Measurements from ENCODE around the gene SPIB. TPM values are rescaled to one million over a fixed set of nuclear protein-coding genes. Genes with fewer than 3 reads are reported as not detected.
A peak's percentile ranks its signal among the peaks of the same experiment; 100 is the strongest.

SPIB gene
- total RNA-seq, 1 donor from 2014 or later, result 0.91 TPM

DNA sequence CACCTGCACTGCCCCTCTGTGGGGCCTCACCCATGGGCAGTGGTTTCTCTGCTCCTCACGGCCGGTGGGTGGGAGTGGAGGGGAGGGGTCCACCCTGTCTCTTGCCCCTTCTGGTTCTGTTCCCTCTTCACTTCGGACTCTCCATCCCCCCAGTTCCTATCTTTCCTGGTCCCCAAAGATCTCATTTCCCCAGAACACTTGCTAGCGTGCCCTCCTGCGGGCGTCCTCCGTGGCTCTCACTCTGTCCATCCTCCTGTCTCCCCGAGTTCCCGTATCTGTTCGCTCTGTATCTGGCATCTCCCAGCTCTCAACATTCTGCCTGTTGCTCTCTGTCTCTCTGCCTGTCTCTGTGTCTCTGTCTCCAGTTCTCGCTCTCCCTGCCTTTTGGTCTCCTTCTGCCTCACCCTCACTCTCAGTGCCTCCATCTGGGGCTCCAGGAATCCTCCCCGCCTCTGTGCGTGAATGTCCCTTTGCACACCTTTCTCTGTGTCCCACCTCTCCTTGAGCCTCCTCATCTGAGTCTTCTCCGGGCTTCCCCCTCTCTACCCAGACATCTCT, 363 bp downstream of the SPIB start:
- Mint-ChIP-seq H3K9me3 (no peaks in the 10 kb centered on the region), H3K36me3 (ENCODE audit: low read depth) (peaks cover 8% of the 10 kb centered on the region), H3K4me1 (peaks cover 16% of the 10 kb centered on the region), H3K27ac (peak overlapping the region; percentile 8), H3K27me3 (peaks cover 10% of the 10 kb centered on the region), H3K4me3 (no peak overlapping the region)
- intact Hi-C loops (cut with micrococcal nuclease), result loop anchor here (5.0 kb wide), 1 partner anchor 43 kb away; no protein-coding TSS in a partner anchor
- no peak for DNase-seq

DNA sequence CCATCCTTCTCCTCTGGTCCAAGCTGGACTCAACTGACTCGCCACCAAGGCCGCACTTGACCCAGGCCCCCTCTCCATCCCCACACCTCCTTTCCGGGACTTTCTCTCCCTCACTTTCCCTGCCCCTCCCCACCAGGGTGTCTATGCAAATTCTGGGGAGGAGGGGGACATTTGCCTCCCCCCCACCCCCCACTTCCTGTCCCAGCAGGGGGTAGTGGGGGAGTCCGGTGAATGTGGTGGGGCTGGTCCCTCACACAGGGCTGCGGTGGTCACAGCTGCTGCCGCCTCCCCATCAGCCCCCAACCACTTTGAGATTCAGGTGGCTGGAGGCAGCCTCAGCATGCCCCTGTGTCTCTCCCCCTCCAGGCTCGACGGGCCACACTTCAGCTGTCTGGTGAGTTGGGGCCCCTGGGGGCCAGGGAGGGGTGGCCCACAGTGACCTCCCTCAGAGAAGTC, 870 bp downstream of the SPIB start:
- peak overlapping the region; percentile 8 for H3K27ac Mint-ChIP-seq
- intact Hi-C loops (cut with micrococcal nuclease), result loop anchor here (5.0 kb wide), 1 partner anchor 43 kb away; no protein-coding TSS in a partner anchor

DNA sequence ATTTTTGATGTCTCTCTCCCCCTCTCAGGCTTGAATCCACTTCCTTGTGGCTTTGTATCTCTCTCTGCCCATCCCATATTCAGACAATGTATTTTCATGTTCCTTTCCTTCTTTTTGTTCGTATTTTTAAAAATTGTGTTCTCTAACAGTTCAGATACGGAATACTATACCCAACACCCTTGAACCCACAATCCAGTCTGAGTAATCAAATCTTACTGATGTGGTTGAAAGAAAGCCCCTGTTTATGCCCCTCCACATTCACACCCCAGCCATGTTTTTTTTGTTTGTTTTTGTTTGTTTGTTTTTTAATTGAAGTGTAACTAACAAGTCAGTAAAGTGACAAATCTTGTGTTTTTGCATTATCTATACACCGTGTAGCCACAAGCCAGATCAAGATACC, 1.4 kb downstream of the SPIB start:
- Mint-ChIP-seq H3K27me3 (peaks cover 10% of the 10 kb centered on the region), H3K4me1 (peaks cover 11% of the 10 kb centered on the region), H3K4me3 (no peak overlapping the region), H3K9me3 (no peaks in the 10 kb centered on the region), H3K27ac (no peak overlapping the region), H3K36me3 (ENCODE audit: low read depth) (peaks cover 4% of the 10 kb centered on the region)
- intact Hi-C loops (cut with micrococcal nuclease), result no loop called here
- DNase-seq, result no peak

More for the DNA sequence above, 870 bp downstream of the SPIB start:
- Mint-ChIP-seq H3K27me3 (peaks cover 10% of the 10 kb centered on the region), H3K36me3 (ENCODE audit: low read depth) (peaks cover 5% of the 10 kb centered on the region), H3K4me3 (no peak overlapping the region), H3K9me3 (no peaks in the 10 kb centered on the region), H3K4me1 (peaks cover 13% of the 10 kb centered on the region)
- DNase-seq, result no peak

DNA sequence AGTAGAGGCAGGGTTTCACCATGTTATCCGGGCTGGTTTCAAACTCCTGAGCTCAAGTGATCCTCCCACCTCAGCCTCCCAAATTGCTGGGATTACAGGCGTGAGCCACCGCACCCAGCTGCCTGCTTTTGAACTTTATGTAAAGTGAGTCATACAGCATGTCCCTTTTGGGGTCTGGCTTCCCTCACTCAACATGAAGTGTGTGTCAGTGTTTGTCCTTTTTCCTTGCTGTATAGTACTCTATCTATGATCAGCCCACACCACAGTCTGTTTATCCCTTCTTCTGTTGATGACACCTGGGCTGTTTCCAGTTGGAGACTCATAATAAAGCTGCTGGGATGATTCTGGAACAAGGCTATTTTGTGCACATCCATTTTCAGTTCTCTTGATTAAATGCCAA, 2.1 kb downstream of the SPIB start:
- no peak overlapping the region for H3K27ac Mint-ChIP-seq
- no peak overlapping the region for H3K4me3 Mint-ChIP-seq
- H3K27me3 Mint-ChIP-seq, result peaks cover 10% of the 10 kb centered on the region
- intact Hi-C loops (cut with micrococcal nuclease), result no loop called here
- H3K9me3 Mint-ChIP-seq, result no peaks in the 10 kb centered on the region
- no peak for DNase-seq
- peaks cover 4% of the 10 kb centered on the region for H3K36me3 Mint-ChIP-seq (ENCODE audit: low read depth)
- H3K4me1 Mint-ChIP-seq, result peaks cover 11% of the 10 kb centered on the region

DNA sequence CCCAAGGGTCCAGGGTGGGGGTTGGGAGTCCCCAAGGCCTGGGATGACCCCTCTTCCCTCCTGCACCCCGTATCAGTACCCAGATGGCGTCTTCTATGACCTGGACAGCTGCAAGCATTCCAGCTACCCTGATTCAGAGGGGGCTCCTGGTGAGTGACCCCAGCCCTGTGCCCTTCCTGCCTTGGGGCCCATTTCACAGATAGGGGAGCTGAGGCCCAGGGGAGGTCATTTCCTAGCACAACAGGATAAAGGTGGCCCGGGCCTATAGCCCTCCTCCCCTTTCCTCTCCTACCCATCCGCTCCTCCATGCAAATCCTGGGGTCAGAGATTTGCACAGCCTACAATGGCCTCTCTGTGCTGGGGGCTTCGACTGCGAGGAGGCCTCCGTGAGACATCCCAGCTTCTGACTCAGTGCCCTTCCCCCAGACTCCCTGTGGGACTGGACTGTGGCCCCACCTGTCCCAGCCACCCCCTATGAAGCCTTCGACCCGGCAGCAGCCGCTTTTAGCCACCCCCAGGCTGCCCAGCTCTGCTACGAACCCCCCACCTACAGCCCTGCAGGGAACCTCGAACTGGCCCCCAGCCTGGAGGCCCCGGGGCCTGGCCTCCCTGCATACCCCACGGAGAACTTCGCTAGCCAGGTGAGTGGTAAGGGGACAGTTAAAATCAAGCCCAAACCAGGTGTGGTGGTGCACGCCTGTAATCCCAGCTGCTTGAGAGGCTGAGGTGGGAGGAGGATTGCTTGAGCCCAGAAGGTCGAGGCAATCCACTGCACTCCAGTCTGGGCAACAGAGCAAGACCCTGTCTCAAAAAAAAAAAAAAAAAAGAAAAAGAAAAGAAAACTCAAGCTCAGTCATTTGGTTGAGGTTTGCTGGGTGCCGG, 3.9 kb downstream of the SPIB start:
- Mint-ChIP-seq H3K9me3 (no peaks in the 10 kb centered on the region), H3K36me3 (ENCODE audit: low read depth) (peaks cover 2% of the 10 kb centered on the region), H3K4me3 (no peak overlapping the region), H3K4me1 (peaks cover 11% of the 10 kb centered on the region), H3K27me3 (peaks cover 10% of the 10 kb centered on the region), H3K27ac (no peak overlapping the region)
- no peak for DNase-seq
- intact Hi-C loops (cut with micrococcal nuclease), result no loop called here

DNA sequence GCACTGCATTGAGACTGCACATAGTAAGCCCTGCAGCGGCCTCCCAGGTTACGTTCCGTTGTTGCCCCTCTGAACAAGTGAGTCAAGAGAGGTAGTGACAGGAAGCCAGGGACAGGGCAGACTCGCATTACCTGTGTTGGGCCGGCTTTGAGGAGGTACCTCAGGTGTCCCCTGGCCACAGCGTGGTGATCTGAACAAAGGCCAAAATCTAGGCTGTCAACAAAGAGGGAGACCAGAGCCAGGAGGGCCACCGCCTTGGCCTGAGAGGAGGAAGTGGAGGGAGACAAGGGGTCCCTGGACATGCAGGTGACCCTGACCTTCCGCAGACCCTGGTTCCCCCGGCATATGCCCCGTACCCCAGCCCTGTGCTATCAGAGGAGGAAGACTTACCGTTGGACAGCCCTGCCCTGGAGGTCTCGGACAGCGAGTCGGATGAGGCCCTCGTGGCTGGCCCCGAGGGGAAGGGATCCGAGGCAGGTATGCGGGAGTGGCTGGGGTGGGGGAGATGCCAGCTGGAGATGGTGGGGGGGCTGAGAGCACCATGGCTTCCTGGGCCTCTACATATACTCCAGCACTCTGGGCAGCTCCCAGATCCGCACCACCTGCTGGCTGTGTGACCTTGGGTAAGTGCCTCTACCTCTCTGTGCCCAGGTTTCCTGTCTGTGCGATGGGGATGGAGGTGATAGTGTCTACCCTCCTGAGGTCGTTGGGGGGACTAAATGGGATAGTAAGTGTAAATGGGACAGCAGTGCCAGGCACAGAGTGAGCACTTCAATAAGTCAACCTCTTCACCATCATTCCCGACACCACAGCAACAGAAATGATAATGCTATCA, 4.8 kb downstream of the SPIB start:
- H3K4me3 Mint-ChIP-seq, result no peak overlapping the region
- H3K9me3 Mint-ChIP-seq, result no peaks in the 10 kb centered on the region
- intact Hi-C loops (cut with micrococcal nuclease), result no loop called here
- H3K27ac Mint-ChIP-seq, result no peak overlapping the region
- H3K27me3 Mint-ChIP-seq, result peaks cover 10% of the 10 kb centered on the region
- no peak for DNase-seq
- H3K36me3 Mint-ChIP-seq (ENCODE audit: low read depth), result peaks cover under 1% of the 10 kb centered on the region
- peaks cover 11% of the 10 kb centered on the region for H3K4me1 Mint-ChIP-seq

DNA sequence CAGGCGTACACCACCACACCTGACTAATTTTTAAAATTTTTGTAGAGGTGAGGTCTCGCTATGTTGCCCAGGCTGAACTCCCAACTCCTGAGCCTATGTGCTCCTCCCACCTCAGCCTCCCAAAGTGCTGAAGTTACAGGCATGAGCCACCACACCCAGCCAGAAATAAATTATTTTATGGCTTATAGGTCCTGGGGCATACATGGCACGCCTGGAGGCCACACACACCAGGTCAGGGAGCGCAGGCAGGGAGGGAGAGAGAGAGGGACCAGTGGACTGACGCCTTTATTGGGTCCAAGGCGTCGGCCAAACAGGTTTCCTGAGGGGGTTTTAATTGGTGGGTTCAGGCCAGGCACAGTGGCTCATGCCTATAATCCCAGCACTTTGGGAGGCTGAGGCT, 6.8 kb downstream of the SPIB start:
- no peak overlapping the region for H3K4me3 Mint-ChIP-seq
- intact Hi-C loops (cut with micrococcal nuclease), result no loop called here

DNA sequence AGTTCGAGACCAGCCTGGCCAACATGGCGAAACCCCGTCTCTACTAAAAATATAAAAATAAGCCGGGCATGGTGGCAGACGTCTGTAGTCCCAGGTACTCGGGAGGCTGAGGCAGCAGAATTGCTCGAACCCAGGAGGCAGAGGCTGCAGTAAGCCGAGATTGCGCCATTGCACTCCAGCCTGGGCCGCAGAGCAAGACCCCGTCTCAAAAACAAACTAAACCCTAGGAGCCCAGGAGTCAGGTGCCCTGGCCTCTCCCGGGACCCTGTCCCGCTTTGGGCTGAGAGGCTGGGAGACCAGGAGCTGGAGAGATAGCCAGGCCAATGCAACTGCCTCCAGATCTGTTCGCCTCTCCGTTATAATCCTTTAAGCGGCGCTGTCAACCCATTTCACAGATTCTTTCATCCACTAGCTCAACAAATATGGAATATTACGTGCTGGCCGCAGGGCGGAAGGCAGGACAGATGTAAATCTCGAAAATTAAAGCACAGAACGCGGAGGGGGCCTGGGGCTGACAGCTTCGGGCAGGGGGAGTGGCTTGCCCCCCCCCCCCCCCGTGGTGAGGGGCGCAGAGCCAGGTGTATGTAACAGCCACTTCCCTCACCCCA, 8.7 kb downstream of the SPIB start:
- DNase-seq, result no peak
- intact Hi-C loops (cut with micrococcal nuclease), result no loop called here
- H3K27me3 Mint-ChIP-seq, result peaks cover 2% of the 10 kb centered on the region
- peak overlapping the region; percentile 19 for H3K4me3 Mint-ChIP-seq
- no peaks in the 10 kb centered on the region for H3K36me3 Mint-ChIP-seq (ENCODE audit: low read depth)
- no peaks in the 10 kb centered on the region for H3K9me3 Mint-ChIP-seq
- H3K4me1 Mint-ChIP-seq, result peaks cover 8% of the 10 kb centered on the region
- H3K27ac Mint-ChIP-seq, result no peak overlapping the region

More for the DNA sequence above, 6.8 kb downstream of the SPIB start:
- H3K9me3 Mint-ChIP-seq, result no peaks in the 10 kb centered on the region
- no peak for DNase-seq
- H3K27ac Mint-ChIP-seq, result no peak overlapping the region
- H3K36me3 Mint-ChIP-seq (ENCODE audit: low read depth), result no peaks in the 10 kb centered on the region
- H3K4me1 Mint-ChIP-seq, result peaks cover under 1% of the 10 kb centered on the region
- peaks cover 2% of the 10 kb centered on the region for H3K27me3 Mint-ChIP-seq

DNA sequence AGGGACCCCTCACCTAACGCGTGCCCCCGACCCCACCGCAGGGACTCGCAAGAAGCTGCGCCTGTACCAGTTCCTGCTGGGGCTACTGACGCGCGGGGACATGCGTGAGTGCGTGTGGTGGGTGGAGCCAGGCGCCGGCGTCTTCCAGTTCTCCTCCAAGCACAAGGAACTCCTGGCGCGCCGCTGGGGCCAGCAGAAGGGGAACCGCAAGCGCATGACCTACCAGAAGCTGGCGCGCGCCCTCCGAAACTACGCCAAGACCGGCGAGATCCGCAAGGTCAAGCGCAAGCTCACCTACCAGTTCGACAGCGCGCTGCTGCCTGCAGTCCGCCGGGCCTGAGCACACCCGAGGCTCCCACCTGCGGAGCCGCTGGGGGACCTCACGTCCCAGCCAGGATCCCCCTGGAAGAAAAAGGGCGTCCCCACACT, 9.3 kb downstream of the SPIB start:
- Mint-ChIP-seq H3K27me3 (peaks cover 5% of the 10 kb centered on the region), H3K36me3 (ENCODE audit: low read depth) (no peaks in the 10 kb centered on the region), H3K27ac (no peak overlapping the region), H3K9me3 (no peaks in the 10 kb centered on the region), H3K4me3 (peak overlapping the region; percentile 41), H3K4me1 (peaks cover 10% of the 10 kb centered on the region)
- DNase-seq, result peak; percentile 82
- intact Hi-C loops (cut with micrococcal nuclease), result no loop called here

DNA sequence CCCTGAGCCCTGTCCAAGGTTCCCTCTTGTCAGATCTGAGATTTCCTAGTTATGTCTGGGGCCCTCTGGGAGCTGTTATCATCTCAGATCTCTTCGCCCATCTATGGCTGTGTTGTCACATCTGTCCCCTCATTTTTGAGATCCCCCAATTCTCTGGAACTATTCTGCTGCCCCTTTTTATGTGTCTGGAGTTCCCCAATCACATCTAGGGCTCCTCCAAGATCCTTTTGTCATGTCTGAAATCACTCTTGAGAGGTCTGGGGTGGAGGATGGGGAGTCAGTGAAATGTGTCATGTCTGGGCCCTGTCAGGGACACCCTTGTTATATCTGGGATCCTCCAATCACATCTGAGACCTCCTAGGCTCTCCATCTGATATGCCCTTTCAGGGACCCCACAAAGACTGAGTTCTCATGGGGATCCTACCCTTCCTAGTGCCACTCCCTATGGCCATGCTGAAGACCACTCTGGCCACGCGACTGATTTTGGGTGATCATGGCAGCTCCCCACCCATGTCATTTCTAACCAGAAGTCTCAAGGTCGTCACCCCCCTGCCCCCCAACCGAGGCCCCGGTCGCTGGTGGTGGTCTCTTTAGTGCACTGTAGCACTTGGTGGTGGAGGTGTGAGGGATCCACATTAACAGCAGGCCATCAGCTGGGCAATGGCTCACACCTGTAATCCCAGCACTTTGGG, 10.2 kb downstream of the SPIB start:
- no peak for DNase-seq
- Mint-ChIP-seq H3K9me3 (no peaks in the 10 kb centered on the region), H3K27me3 (peaks cover 9% of the 10 kb centered on the region), H3K4me1 (peaks cover 10% of the 10 kb centered on the region), H3K27ac (no peak overlapping the region), H3K36me3 (ENCODE audit: low read depth) (no peaks in the 10 kb centered on the region), H3K4me3 (peak overlapping the region; percentile 47)
- intact Hi-C loops (cut with micrococcal nuclease), result no loop called here

DNA sequence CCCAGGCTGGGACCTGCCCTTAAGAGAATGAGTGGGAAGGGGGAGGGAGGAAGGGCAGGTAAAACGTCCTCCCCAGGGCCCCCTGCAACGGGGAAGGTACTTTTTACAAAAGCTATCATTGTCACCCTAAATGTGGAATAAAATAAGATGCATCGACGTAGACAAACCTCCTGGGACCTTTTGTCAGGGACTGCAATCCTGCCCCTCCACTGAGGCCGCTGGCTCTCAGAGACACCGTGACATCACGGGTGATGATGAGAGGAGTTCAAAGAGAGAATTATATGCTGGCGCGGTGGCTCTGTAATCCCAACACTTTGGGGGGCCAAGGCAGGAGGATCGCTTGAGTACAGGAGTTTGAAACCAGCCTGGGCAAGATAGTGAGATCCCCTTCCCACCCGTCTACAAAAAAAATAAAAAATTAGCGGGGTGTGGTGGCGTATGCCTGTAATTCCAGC, 12.2 kb downstream of the SPIB start:
- H3K4me1 Mint-ChIP-seq, result peaks cover 10% of the 10 kb centered on the region
- H3K4me3 Mint-ChIP-seq, result peak overlapping the region; percentile 83
- H3K27me3 Mint-ChIP-seq, result peaks cover 12% of the 10 kb centered on the region
- H3K36me3 Mint-ChIP-seq (ENCODE audit: low read depth), result no peaks in the 10 kb centered on the region
- peak overlapping the region; percentile 42 for H3K27ac Mint-ChIP-seq
- intact Hi-C loops (cut with micrococcal nuclease), result loop anchor here (2.0 to 10.0 kb wide), 3 partner anchors 16 to 84 kb away; partner anchors contain the start of genes ASPDH and JOSD2
- no peak for DNase-seq
- H3K9me3 Mint-ChIP-seq, result no peaks in the 10 kb centered on the region

DNA sequence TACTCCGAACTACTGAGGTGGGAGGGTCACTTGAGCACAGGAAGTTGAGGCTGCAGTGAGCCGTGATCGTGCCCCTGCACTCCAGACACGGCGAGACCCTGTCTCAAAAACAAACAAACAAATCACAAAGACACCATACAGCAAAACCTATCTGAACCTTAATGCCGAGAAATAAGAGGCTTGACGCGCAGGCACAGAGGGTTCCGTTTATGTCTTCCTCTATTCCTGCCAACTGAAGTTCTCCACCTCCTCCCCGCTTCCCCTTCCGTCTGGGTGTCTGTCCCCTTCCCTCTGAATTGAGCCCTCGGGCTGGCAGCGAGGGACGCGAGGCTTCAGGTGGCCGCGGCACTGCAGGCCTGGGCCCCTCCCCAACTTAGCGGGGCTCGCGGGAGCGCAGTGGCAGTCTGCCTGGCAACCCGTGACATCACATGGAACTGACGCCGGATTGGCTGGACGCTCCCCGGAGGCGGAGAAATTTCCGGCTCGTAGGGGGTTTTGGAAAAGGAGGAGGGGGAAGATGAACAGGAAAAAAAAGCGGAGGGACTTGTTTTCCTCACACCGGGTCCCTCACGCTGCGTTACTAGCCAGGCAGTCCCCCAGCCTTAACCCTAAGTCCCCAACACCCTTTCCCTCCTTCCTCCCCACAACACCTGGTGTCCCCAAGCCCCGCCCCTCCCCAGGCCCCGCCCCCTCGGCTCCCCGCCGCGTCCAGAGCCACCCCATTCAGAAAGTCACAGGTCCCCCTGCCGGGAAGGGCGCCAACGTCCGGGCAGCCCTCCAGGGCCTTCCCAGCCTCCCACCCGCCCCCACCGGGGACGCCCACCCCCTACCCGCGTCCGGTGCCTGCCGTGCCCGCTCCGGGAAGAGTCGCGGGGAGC, 12.8 kb downstream of the SPIB start:
- peak overlapping the region; percentile 83 for H3K4me3 Mint-ChIP-seq

More for the DNA sequence above, 12.8 kb downstream of the SPIB start:
- Mint-ChIP-seq H3K27me3 (peaks cover 15% of the 10 kb centered on the region), H3K9me3 (no peaks in the 10 kb centered on the region), H3K36me3 (ENCODE audit: low read depth) (no peaks in the 10 kb centered on the region), H3K4me1 (peaks cover 10% of the 10 kb centered on the region), H3K27ac (peak overlapping the region; percentile 90)
- intact Hi-C loops (cut with micrococcal nuclease), result loop anchor here (2.0 to 10.0 kb wide), 3 partner anchors 17 to 83 kb away; partner anchors contain the start of genes ASPDH and JOSD2
- peak; percentile 98 for DNase-seq

Data from activated CD4-positive, alpha-beta T cell treated with anti-CD3 and anti-CD28 coated beads, Interleukin-2, amount 10 ng/mL, durations not matched to agents 24 days and 14 days (primary cell).